Ishikawa (cell line): Measurements from ENCODE around the gene TMEM42.

Source experiments
- CEBPB ChIP-seq: IDR thresholded peaks from 2 replicates; pipeline ENCODE4 v1.6.1; 2012
- CREB1 ChIP-seq: IDR thresholded peaks from 2 replicates; pipeline ENCODE4 v1.6.1; 2012; ENCODE audit warnings: low read depth
- EGR1 ChIP-seq: IDR thresholded peaks from 2 replicates; pipeline ENCODE4 v1.6.1; 2012
- EP300 ChIP-seq: IDR thresholded peaks from 2 replicates; pipeline ENCODE4 v1.6.1; 2012; ENCODE audit warnings: borderline replicate concordance
- FOXM1 ChIP-seq: IDR thresholded peaks from 2 replicates; pipeline ENCODE4 v1.6.1; 2012; ENCODE audit warnings: low read depth, borderline replicate concordance
- NFIC ChIP-seq: IDR thresholded peaks from 2 replicates; pipeline ENCODE4 v1.6.1; 2012
- RAD21 ChIP-seq: IDR thresholded peaks from 2 replicates; pipeline ENCODE4 v1.6.1; 2012; ENCODE audit warnings: low read depth
- REST ChIP-seq: IDR thresholded peaks from 2 replicates; pipeline ENCODE4 v1.6.1; 2012; ENCODE audit warnings: low read depth, mild to moderate bottlenecking
- TAF1 ChIP-seq: IDR thresholded peaks from 2 replicates; pipeline ENCODE4 v1.6.1; 2012; ENCODE audit warnings: low read depth, mild to moderate bottlenecking
- TCF12 ChIP-seq: IDR thresholded peaks from 2 replicates; pipeline ENCODE4 v1.6.1; 2012; ENCODE audit warnings: low read depth
- TEAD4 ChIP-seq: IDR thresholded peaks from 2 replicates; pipeline ENCODE4 v1.6.1; 2012
- USF1 ChIP-seq: IDR thresholded peaks from 2 replicates; pipeline ENCODE4 v1.6.1; 2012
- YY1 ChIP-seq: IDR thresholded peaks from 2 replicates; pipeline ENCODE4 v1.6.1; 2012; ENCODE audit warnings: low read depth
- ZBTB7A ChIP-seq: IDR thresholded peaks from 2 replicates; pipeline ENCODE4 v1.6.1; 2012; ENCODE audit warnings: low read depth
- TF ChIP-seq, protein P1 (sequence below): IDR thresholded peaks from 2 replicates; pipeline ENCODE4 v1.6.1; 2012

The TMEM42 gene

DNA sequence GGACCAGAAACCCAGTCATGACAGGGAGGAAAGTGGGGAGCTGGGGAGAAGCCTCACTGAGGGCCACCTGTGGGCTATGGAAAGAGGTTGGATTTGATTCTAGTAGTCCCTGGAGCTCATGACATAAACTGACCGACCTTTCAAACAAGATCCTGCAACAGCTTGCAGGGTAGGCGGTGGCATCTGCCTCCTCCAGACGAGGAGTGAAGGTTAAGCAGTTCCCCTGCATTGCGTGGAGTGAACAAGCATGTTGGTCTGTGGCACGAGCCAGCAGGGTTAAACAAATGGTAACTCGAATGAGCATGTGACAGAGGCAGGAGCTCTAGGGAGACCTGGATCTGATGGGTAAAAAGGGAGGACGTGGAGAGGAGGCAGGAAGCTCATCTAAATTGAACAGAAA lies 25.4 kb downstream of the TMEM42 start:
- TF ChIP-seq USF1, result no peak
- TF ChIP-seq CREB1, result no peak
- TF ChIP-seq TCF12, result no peak
- no peak for TF ChIP-seq TAF1
- no peak for TF ChIP-seq RAD21
- no peak for TF ChIP-seq NFIC
- no peak for TF ChIP-seq CEBPB
- TF ChIP-seq FOXM1, result no peak
- no peak for TF ChIP-seq TEAD4
- TF ChIP-seq EP300, result no peak
- no peak for TF ChIP-seq ZBTB7A
- no peak for TF ChIP-seq EGR1
- TF ChIP-seq YY1, result no peak
- TF ChIP-seq, protein P1, sequence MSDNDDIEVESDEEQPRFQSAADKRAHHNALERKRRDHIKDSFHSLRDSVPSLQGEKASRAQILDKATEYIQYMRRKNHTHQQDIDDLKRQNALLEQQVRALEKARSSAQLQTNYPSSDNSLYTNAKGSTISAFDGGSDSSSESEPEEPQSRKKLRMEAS, result no peak
- TF ChIP-seq REST, result no peak

- no peak for TF ChIP-seq TAF1
- TF ChIP-seq YY1, result no peak
- no peak for TF ChIP-seq EGR1
- TF ChIP-seq, protein P1, result no peak
- TF ChIP-seq REST, result peak; percentile 82
- no peak for TF ChIP-seq NFIC
- TF ChIP-seq USF1, result no peak
Measured at GRCh38 chr3:44890258-44890657, 28.5 kb downstream of the TMEM42 start.

- TF ChIP-seq TAF1, result no peak
- TF ChIP-seq USF1, result no peak
- TF ChIP-seq FOXM1, result no peak
- no peak for TF ChIP-seq YY1
- no peak for TF ChIP-seq ZBTB7A
- TF ChIP-seq, protein P1, result no peak
- TF ChIP-seq CEBPB, result no peak
- TF ChIP-seq TCF12, result no peak
- TF ChIP-seq EGR1, result no peak
- no peak for TF ChIP-seq NFIC
- TF ChIP-seq EP300, result no peak
- TF ChIP-seq REST, result no peak
- no peak for TF ChIP-seq RAD21
- no peak for TF ChIP-seq CREB1
Measured at GRCh38 chr3:44890852-44891251, 29.1 kb downstream of the TMEM42 start.

GRCh38 chr3:44892689-44893088 lies 31.0 kb downstream of the TMEM42 start:
- TF ChIP-seq EGR1, result no peak
- no peak for TF ChIP-seq CEBPB
- TF ChIP-seq YY1, result no peak
